Measurements from ENCODE around the gene EDAR. TPM values are rescaled to one million over a fixed set of nuclear protein-coding genes. Genes with fewer than 3 reads are reported as not detected.

EDAR gene
- total and polyA plus RNA-seq, 7 donors: 0.01 TPM; not detected in 6

DNA sequence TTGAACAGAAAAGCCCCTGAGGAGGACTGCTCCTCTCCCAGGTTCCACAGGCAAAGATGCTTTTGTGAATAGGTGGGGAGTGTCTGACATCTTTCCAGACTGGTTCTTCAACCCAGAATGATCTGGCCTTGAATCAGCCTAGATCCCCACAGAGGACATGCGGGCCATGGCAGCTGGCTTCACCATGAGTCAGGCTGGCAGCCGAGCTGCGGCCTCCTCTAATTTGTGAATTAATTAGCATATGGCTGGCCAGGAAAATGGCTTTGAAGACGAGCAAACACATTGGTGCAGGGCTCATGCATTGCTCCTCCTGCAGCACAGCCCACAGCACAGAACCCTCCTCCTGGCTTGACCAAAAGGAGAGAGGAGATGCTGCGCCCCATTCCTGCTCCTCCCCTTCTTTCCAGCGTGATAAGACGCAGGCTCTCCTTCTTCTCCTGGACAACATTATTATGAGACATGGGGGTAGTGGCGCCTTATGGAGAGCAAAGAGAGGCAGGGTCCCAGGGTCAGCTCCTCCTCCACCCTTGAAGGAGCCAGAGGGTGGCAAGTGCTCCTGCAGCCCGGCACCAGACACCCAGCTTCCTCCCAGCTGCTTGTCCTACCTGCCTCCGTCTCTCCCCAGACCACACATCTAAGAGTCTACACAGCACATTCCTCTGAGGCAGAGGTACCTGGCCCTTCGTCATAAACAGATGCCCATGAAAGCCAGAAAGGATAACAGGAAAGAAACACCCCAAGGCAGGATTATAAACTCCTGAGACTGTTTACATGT lies 66.7 kb downstream of the EDAR start:
- no peak for DNase-seq
- Histone ChIP-seq H3K36me3 (ENCODE audit: insufficient read depth in 1 of 2, low read depth in 1 of 2) (no peaks in the 10 kb centered on the region), H3K4me3 (no peak overlapping the region), H3K27me3 (ENCODE audit: insufficient read depth in 3 of 3, low read length in 2 of 3) (peaks cover 0 to 4% (median 0%) of the 10 kb centered on the region in 3 donors), H3K9me3 (no peaks in the 10 kb centered on the region), H3K4me1 (no peaks in the 10 kb centered on the region), H3K27ac (no peak overlapping the region)
- TF ChIP-seq, protein P1, sequence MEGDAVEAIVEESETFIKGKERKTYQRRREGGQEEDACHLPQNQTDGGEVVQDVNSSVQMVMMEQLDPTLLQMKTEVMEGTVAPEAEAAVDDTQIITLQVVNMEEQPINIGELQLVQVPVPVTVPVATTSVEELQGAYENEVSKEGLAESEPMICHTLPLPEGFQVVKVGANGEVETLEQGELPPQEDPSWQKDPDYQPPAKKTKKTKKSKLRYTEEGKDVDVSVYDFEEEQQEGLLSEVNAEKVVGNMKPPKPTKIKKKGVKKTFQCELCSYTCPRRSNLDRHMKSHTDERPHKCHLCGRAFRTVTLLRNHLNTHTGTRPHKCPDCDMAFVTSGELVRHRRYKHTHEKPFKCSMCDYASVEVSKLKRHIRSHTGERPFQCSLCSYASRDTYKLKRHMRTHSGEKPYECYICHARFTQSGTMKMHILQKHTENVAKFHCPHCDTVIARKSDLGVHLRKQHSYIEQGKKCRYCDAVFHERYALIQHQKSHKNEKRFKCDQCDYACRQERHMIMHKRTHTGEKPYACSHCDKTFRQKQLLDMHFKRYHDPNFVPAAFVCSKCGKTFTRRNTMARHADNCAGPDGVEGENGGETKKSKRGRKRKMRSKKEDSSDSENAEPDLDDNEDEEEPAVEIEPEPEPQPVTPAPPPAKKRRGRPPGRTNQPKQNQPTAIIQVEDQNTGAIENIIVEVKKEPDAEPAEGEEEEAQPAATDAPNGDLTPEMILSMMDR (IDR thresholded peaks at IDR 0.05): no peak
- ATAC-seq: no peak
- intact Hi-C loops (cut with DNase I): no loop called here
- 75 to 81% (median 77%) methylated on average over 11 of the region's 11 CpGs for WGBS, 3 donors

DNA sequence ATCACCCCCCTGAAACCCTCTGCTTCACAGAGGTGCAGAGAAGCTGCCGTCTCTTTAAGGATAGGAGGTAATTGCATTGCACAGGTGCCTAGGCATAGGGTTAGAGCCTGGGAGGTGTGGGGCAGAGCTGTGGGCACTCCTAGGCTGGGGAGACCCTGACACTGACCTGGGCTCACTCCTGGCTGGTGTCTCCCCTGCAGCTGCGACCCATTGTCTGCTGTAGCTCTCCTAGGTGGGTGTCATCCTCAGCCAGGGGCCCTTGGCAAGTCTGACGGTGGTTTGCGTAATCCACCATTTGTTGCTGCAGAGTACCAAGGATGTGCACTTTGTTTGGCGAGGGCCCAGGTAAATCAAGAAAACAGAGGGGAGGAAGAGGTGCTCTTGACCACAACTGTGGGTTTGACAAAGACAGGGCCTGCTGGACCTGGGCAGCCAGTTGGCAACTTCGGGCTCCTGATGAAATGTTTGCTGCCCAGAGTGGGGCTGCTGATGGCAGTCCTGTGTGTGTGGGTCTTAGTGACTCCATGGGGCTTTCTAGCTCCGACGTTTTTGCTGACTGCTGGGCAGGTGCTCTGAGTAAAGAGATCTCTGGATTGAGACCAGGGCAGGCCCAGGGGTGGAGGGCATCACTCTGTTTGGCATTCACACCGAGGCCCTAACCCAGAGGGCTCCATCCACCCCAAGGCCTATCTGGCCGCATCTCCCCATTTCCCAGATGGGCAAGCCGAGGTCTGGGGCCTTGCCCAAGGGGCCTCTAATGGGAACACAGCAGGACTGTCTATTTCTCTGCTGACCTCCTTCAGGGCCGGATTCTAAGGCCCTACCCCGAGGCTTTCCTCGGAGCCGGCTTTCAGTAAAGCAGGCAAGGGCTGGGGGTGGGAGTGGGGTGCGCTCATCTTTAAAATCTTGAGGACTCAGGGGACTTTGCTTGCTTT lies 67.7 kb downstream of the EDAR start:
- no peaks in the 10 kb centered on the region for H3K36me3 ChIP-seq (ENCODE audit: insufficient read depth in 1 of 2, low read depth in 1 of 2)
- peaks cover 0 to 9% (median 0%) of the 10 kb centered on the region in 3 donors for H3K27me3 ChIP-seq (ENCODE audit: insufficient read depth in 3 of 3, low read length in 2 of 3)
- H3K27ac ChIP-seq: no peak overlapping the region
- DNase-seq: no peak
- no peak for ATAC-seq
- intact Hi-C loops (cut with DNase I): no loop called here
- H3K4me3 ChIP-seq: no peak overlapping the region
- TF ChIP-seq, protein P1 (IDR thresholded peaks at IDR 0.05): no peak
- H3K4me1 ChIP-seq: no peaks in the 10 kb centered on the region
- no peaks in the 10 kb centered on the region for H3K9me3 ChIP-seq
- WGBS, 3 donors: 81 to 85% (median 82%) methylated on average over 16 of the region's 16 CpGs

DNA sequence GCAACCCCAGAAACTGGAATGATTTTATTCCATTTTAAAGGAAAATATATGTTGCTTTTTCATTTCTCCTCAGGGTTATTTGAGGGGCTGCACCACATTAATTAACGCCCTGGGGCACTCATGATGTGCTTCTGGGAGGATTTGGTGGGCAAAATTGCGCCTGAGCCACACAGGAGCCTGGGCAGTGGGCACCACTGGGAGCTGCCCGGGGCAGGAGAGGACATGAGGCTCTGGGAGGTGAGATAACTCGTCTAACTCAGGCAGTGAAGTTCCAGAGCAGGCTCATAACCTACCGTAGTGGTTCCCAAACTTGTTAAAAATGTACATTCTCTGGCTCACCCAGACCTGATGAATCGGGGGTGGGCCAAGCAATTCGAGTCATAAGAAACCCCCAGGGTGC lies 68.3 kb downstream of the EDAR start:
- no peaks in the 10 kb centered on the region for H3K9me3 ChIP-seq
- no peak for ATAC-seq
- H3K36me3 ChIP-seq (ENCODE audit: insufficient read depth in 1 of 2, low read depth in 1 of 2): no peaks in the 10 kb centered on the region
- peaks cover 0 to 9% (median 0%) of the 10 kb centered on the region in 3 donors for H3K27me3 ChIP-seq (ENCODE audit: insufficient read depth in 3 of 3, low read length in 2 of 3)
- H3K4me1 ChIP-seq: no peaks in the 10 kb centered on the region
- no peak overlapping the region for H3K4me3 ChIP-seq
- intact Hi-C loops (cut with DNase I): no loop called here
- TF ChIP-seq, protein P1 (IDR thresholded peaks at IDR 0.05): no peak
- WGBS, 3 donors: 75 to 82% (median 79%) methylated on average over 7 of the region's 7 CpGs
- no peak overlapping the region for H3K27ac ChIP-seq
- no peak for DNase-seq

DNA sequence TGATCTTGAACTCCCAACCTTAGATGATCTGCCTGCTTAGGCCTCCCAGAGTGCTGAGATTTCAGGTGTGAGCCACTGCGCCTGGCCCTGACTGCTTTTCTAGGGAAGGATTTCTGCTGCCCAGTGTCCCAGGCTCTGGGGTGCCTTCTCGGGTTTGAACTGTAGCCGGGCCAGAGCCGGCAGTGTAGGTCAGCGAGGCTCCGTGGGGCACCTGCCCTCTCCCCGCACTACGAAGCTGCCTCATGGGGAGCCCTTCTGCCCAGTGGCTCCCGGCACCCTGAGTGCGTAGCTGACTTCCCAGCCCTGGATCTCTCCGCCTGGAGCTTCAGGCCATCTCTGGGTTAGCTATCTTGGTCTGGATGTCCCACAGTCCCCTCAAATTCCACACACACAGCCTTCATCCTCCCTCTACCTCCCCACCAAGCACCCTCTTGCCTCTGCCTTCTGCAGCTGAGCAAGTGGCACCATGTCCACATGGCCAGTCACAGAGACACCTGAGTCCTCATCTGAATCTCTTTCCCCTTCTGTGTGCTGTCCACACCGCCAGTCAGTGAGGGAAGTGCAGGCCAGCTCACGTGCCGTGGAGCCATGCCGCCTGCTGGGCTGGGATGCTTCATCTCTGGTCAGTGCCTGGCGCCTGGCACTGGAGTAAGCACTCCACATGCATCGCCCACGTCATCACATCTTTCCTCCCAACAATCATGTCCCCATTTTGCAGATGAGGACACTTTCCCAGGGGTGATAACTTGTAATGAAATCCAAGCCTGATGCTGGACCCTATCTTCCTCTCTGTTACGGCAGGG lies 69.2 kb downstream of the EDAR start:
- DNase-seq (no peak), ATAC-seq (no peak)
- WGBS, 3 donors: 92 to 96% (median 93%) methylated on average over 18 to 19 of the region's 19 CpGs
- H3K27me3 ChIP-seq (ENCODE audit: insufficient read depth in 3 of 3, low read length in 2 of 3): peaks cover 0 to 9% (median 0%) of the 10 kb centered on the region in 3 donors
- no peaks in the 10 kb centered on the region for H3K9me3 ChIP-seq
- no peaks in the 10 kb centered on the region for H3K36me3 ChIP-seq (ENCODE audit: insufficient read depth in 1 of 2, low read depth in 1 of 2)
- H3K27ac ChIP-seq: no peak overlapping the region
- no peaks in the 10 kb centered on the region for H3K4me1 ChIP-seq
- TF ChIP-seq, protein P1 (IDR thresholded peaks at IDR 0.05): no peak
- H3K4me3 ChIP-seq: no peak overlapping the region
- intact Hi-C loops (cut with DNase I): no loop called here
